IMR-90 (cell line): ENCODE measurements around the gene VRTN. TPM values are rescaled to one million over a fixed set of nuclear protein-coding genes. Genes with fewer than 3 reads are reported as not detected.

Experiments used
- ATAC-seq: fragments of 200-7000 bp; cut with Tn5 transposase; 2 replicates; pipeline ENCODE4 v1.9.1; 2020; ENCODE audit warnings: low read depth, mild to moderate bottlenecking, moderate library complexity
- BruUV-seq: library from RNA; stranded (reverse); fragments of 400-500 nt; replicated peaks from 2 replicates; lab custom pipeline; 2021; lab: Mats Ljungman, UMichigan
- CTCF ChIA-PET: fragments of 300-600 bp; formaldehyde crosslinking; extraction: SDS; loops from one replicate; lab custom pipeline; 2021; ENCODE audit warnings: antibody characterized with exemption; lab: Yijun Ruan, JAX
- POLR2A ChIA-PET: fragments of 300-600 bp; sonication (Branson Sonifier 250); formaldehyde crosslinking; loops from one replicate; lab custom pipeline; 2022; ENCODE audit warnings: antibody characterized with exemption; ENCODE audit not compliant: unreplicated experiment; lab: Charles Lee
- DNase-seq: peaks from one replicate; pipeline ENCODE4 v3.0.0; 2013
- H2AFZ ChIP-seq: replicated peaks from 2 replicates; pipeline ENCODE3; 2013; ENCODE audit warnings: low read length, mild to moderate bottlenecking; ENCODE audit not compliant: poor library complexity
- H2AK5ac ChIP-seq: 2 replicates; pipeline ENCODE4 v1.6.1; 2013; ENCODE audit warnings: low read depth, low read length, inconsistent platforms
- H2AK9ac ChIP-seq: replicated peaks from 2 replicates; pipeline ENCODE3; 2013; ENCODE audit warnings: mild to moderate bottlenecking, low read depth, low read length, moderate library complexity; ENCODE audit not compliant: poor library complexity
- H2BK120ac ChIP-seq: 2 replicates; pipeline ENCODE4 v1.6.1; 2013; ENCODE audit warnings: low read depth, low read length, inconsistent platforms
- H2BK15ac ChIP-seq: 3 replicates; pipeline ENCODE4 v1.6.1; 2013; ENCODE audit warnings: low read depth, low read length, inconsistent platforms
- H2BK20ac ChIP-seq: 2 replicates; pipeline ENCODE4 v1.6.1; 2013; ENCODE audit warnings: low read depth, mild to moderate bottlenecking, inconsistent platforms, low read length, moderate library complexity
- H2BK5ac ChIP-seq: 2 replicates; pipeline ENCODE4 v1.6.1; 2013; ENCODE audit warnings: mild to moderate bottlenecking, low read depth, low read length, inconsistent platforms; ENCODE audit not compliant: poor library complexity, severe bottlenecking
- H3K14ac ChIP-seq: replicated peaks from 2 replicates; pipeline ENCODE4 v1.6.1; 2013; ENCODE audit warnings: low read depth, low read length, inconsistent platforms
- H3K18ac ChIP-seq: 2 replicates; pipeline ENCODE4 v1.6.1; 2013; ENCODE audit warnings: low read depth, low read length, control low read depth
- H3K23ac ChIP-seq: 2 replicates; pipeline ENCODE4 v1.6.1; 2013; ENCODE audit warnings: low read depth, low read length, inconsistent platforms
- H3K27ac ChIP-seq: 2 replicates; pipeline ENCODE4 v1.5.1; 2013; ENCODE audit warnings: mild to moderate bottlenecking, control low read depth, low read length; ENCODE audit not compliant: insufficient read depth
- H3K27me3 ChIP-seq: 2 replicates; pipeline ENCODE4 v1.6.1; 2013; ENCODE audit warnings: low read length; ENCODE audit not compliant: control insufficient read depth, insufficient read depth
- H3K36me3 ChIP-seq: 2 replicates; pipeline ENCODE4 v1.6.1; 2013; ENCODE audit warnings: low read length, mixed read lengths; ENCODE audit not compliant: control insufficient read depth, insufficient read depth
- H3K4ac ChIP-seq: 2 replicates; pipeline ENCODE4 v1.6.1; 2013; ENCODE audit warnings: low read depth, low read length, inconsistent platforms
- H3K4me1 ChIP-seq: 2 replicates; pipeline ENCODE4 v1.6.1; 2013; ENCODE audit warnings: low read length, mixed read lengths; ENCODE audit not compliant: control insufficient read depth, insufficient read depth
- H3K4me2 ChIP-seq: 2 replicates; pipeline ENCODE4 v1.6.1; 2013; ENCODE audit warnings: low read depth, mild to moderate bottlenecking, control low read depth, low read length, moderate library complexity
- H3K4me3 ChIP-seq: 2 replicates; pipeline ENCODE4 v1.5.1; 2013; ENCODE audit warnings: low read depth, mild to moderate bottlenecking, control low read depth, low read length, moderate library complexity; ENCODE audit not compliant: insufficient read depth
- H3K56ac ChIP-seq: 2 replicates; pipeline ENCODE4 v1.6.1; 2013; ENCODE audit warnings: low read length, inconsistent platforms; ENCODE audit not compliant: insufficient read depth; ENCODE audit errors: extremely low read depth
- H3K79me1 ChIP-seq, 2 experiments: 2 replicates each; pipeline ENCODE4 v1.6.1; 2013; ENCODE audit warnings: low read length in 2 of 2, inconsistent platforms in 1 of 2, low read depth in 1 of 2
- H3K9ac ChIP-seq: 2 replicates; pipeline ENCODE4 v1.6.1; 2013; ENCODE audit warnings: low read depth, low read length, control low read depth
- H3K9me1 ChIP-seq: 2 replicates; pipeline ENCODE4 v1.6.1; 2013; ENCODE audit warnings: low read length, inconsistent platforms; ENCODE audit not compliant: insufficient read depth
- H3K9me3 ChIP-seq: 2 replicates; pipeline ENCODE4 v1.6.1; 2013; ENCODE audit warnings: low read length; ENCODE audit not compliant: control insufficient read depth, insufficient read depth
- H4K20me1 ChIP-seq: 2 replicates; pipeline ENCODE4 v1.6.1; 2013; ENCODE audit warnings: low read length, inconsistent platforms; ENCODE audit not compliant: insufficient read depth
- H4K5ac ChIP-seq: 2 replicates; pipeline ENCODE4 v1.6.1; 2013; ENCODE audit warnings: mild to moderate bottlenecking, low read depth, low read length, control low read depth
- H4K8ac ChIP-seq, 2 experiments: 2 replicates each; pipeline ENCODE4 v1.6.1; 2013; ENCODE audit warnings: low read depth in 2 of 2, low read length in 2 of 2, control low read depth in 1 of 2, inconsistent platforms in 1 of 2
- H4K91ac ChIP-seq: 2 replicates; pipeline ENCODE4 v1.6.1; 2013; ENCODE audit warnings: low read depth, low read length, inconsistent platforms; ENCODE audit not compliant: insufficient read depth
- BHLHE40 ChIP-seq: fragments of 150-350 bp; IDR thresholded peaks from 2 replicates; pipeline ENCODE4 v1.6.1; 2016; ENCODE audit warnings: mild to moderate bottlenecking, low read depth, low read length
- CEBPB ChIP-seq: IDR thresholded peaks from 2 replicates; pipeline ENCODE4 v1.6.1; 2012; ENCODE audit warnings: low read depth, low read length, improper control_type of control experiment
- CHD1 ChIP-seq: IDR thresholded peaks from 2 replicates; pipeline ENCODE4 v1.6.1; 2012; ENCODE audit warnings: low read depth, low read length, improper control_type of control experiment
- CTCF ChIP-seq: conservative IDR thresholded peaks from 2 replicates; pipeline ENCODE4 v1.5.1; 2012; ENCODE audit warnings: mild to moderate bottlenecking, low read depth, low read length, improper control_type of control experiment
- ELK1 ChIP-seq: fragments of 150-350 bp; IDR thresholded peaks from 2 replicates; pipeline ENCODE4 v1.6.1; 2016; ENCODE audit warnings: low read depth, mild to moderate bottlenecking, low read length, moderate library complexity, borderline replicate concordance
- FOS ChIP-seq: fragments of 150-350 bp; IDR thresholded peaks from 2 replicates; pipeline ENCODE4 v1.6.1; 2016; ENCODE audit warnings: low read depth, low read length
- MAFK ChIP-seq: IDR thresholded peaks from 2 replicates; pipeline ENCODE4 v1.6.1; 2012; ENCODE audit warnings: low read depth, low read length, improper control_type of control experiment
- MAZ ChIP-seq: IDR thresholded peaks from 2 replicates; pipeline ENCODE4 v1.6.1; 2012; ENCODE audit warnings: low read depth, mild to moderate bottlenecking, low read length, improper control_type of control experiment, moderate library complexity, borderline replicate concordance
- MXI1 ChIP-seq: IDR thresholded peaks from 2 replicates; pipeline ENCODE4 v1.6.1; 2012; ENCODE audit warnings: low read depth, mild to moderate bottlenecking, low read length, moderate library complexity, borderline replicate concordance
- NFE2L2 ChIP-seq: fragments of 150-350 bp; IDR thresholded peaks from 2 replicates; pipeline ENCODE4 v1.6.1; 2016; ENCODE audit warnings: low read depth, mild to moderate bottlenecking, low read length
- POLR2A ChIP-seq: IDR thresholded peaks from 2 replicates; pipeline ENCODE4 v1.6.1; 2012; ENCODE audit warnings: mild to moderate bottlenecking, low read depth, low read length
- RAD21 ChIP-seq: IDR thresholded peaks from 2 replicates; pipeline ENCODE4 v1.6.1; 2012; ENCODE audit warnings: low read length, improper control_type of control experiment
- RCOR1 ChIP-seq: IDR thresholded peaks from 2 replicates; pipeline ENCODE4 v1.6.1; 2012; ENCODE audit warnings: mild to moderate bottlenecking, low read length, improper control_type of control experiment; ENCODE audit not compliant: insufficient replicate concordance
- RFX5 ChIP-seq: IDR thresholded peaks from 2 replicates; pipeline ENCODE4 v1.8.0; 2012; ENCODE audit warnings: low read depth, mild to moderate bottlenecking, low read length, moderate library complexity
- SMC3 ChIP-seq: fragments of 150-350 bp; IDR thresholded peaks from 2 replicates; pipeline ENCODE4 v1.6.1; 2016; ENCODE audit warnings: low read depth, mild to moderate bottlenecking, antibody characterized with exemption, low read length, moderate library complexity
- WGBS, 2 experiments: methylation state at CpG; one replicate each; pipeline versions ENCODE4 v1.1.5 to v1.1.7; 2013; ENCODE audit warnings: missing lambda C conversion rate in 2 of 2; ENCODE audit not compliant: insufficient read length in 1 of 2; ENCODE audit errors: extremely low coverage in 2 of 2; 5-methylcytosine and 5-hydroxymethylcytosine counted together
- dilution Hi-C: fragments of 300-500 bp; cut with HindIII; formaldehyde crosslinking; loops from one replicate; pipeline ENCODE4 v1.14.3; 2018; ENCODE audit warnings: low sequenced_read_pairs; ENCODE audit not compliant: unreplicated experiment
- in situ Hi-C: fragments of 300-500 bp; cut with MboI; formaldehyde crosslinking; loops from 3 replicates; pipeline ENCODE4 v1.14.3; 2019; ENCODE audit warnings: low sequenced_read_pairs, inconsistent platforms, mixed read lengths
- intact Hi-C: fragments of 100-400 bp; cut with micrococcal nuclease; formaldehyde crosslinking; loops from 2 replicates; pipeline ENCODE4 v1.10.0; 2022
- polyA plus RNA-seq, 3 experiments: library from polyadenylated mRNA; depleted of rRNA; stranded (reverse); fragments of >200 nt; gene quantifications; 2 replicates each; pipeline ENCODE4 v1.2.3, GENCODE V29; 2012; ENCODE audit warnings: low replicate concordance in 1 of 3
- total RNA-seq: library from RNA; depleted of rRNA; stranded (reverse); fragments of >200 nt; gene quantifications from 2 replicates; pipeline ENCODE4 v1.2.3, GENCODE V29; 2012
- TF ChIP-seq, protein P1 (sequence below): fragments of 150-350 bp; IDR thresholded peaks from 2 replicates; pipeline ENCODE4 v1.6.1; 2017; ENCODE audit warnings: mild to moderate bottlenecking, antibody characterized with exemption, low read length, low read depth

The VRTN gene
- total and polyA plus RNA-seq, 2 of the 4 experiments (the other 2 are of a cell fraction), result not detected

DNA sequence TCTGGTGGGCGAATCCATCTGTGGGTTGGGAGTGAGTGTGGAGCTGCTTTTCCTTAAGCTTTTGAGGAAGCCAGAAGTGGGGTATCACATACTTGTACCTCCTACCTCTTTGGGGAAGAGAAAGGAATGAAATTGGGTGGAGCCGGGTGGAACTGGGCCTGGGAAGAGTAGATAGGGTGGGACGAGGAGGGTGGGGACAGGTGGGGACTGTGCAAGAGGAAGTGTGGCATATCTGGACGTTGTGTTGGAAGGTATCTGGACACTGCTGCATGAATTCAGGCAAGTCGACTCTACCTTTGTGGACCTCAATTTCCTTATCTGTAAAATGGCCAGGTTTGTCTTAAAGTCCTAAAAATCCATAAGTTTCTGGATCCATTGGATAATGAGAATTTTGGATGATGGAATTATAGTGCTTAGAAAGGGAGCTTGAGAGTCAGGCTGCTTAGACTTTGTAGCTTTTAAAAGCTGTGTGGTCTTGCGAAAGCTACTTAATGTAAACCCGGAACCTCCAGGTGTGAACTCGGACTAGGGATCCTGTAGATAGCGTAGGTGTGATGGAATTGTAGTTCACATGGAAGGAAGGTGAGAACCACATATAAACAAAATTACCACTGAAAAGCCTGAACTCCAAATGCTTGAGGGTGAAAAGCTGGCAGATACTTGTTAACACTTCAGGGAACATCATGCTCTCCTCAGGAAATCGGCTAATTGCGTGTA is 2.1 kb downstream of the VRTN start:
- H2BK20ac ChIP-seq, result no peak overlapping the region
- DNase-seq, result no peak
- intact Hi-C loops, result no loop called here
- no peak overlapping the region for H3K14ac ChIP-seq
- H4K20me1 ChIP-seq, result no peaks in the 10 kb centered on the region
- no peak overlapping the region for H2BK5ac ChIP-seq
- no peak overlapping the region for H4K5ac ChIP-seq
- H3K9ac ChIP-seq, result no peak overlapping the region
- no peak for ATAC-seq
- ChIA-PET POLR2A (no interaction called here), CTCF (interaction anchor here (1.3 kb wide), 1 partner anchor 25 kb away, joined by 3 read pairs; no protein-coding TSS in a partner anchor)
- H3K79me1 ChIP-seq, result no peaks in the 10 kb centered on the region
- no peak overlapping the region for H3K18ac ChIP-seq
- no peak overlapping the region for H2AK5ac ChIP-seq
- in situ Hi-C loops, result no loop called here
- no TSS peak for BruUV-seq
- no peaks in the 10 kb centered on the region for H3K9me1 ChIP-seq
- H3K4me3 ChIP-seq, result no peak overlapping the region
- H2AFZ ChIP-seq, result no peak overlapping the region
- no peak overlapping the region for H2AK9ac ChIP-seq
- 0% methylated on average over 1 of the region's 11 CpGs; no CpG with 5 or more reads in 1 of the 2 experiments for WGBS, 2 experiments
- no peaks in the 10 kb centered on the region for H3K36me3 ChIP-seq
- no peak overlapping the region for H3K23ac ChIP-seq
- H2BK15ac ChIP-seq, result no peak overlapping the region
- no peak overlapping the region for H4K8ac ChIP-seq
- no peaks in the 10 kb centered on the region for H3K4me1 ChIP-seq
- H3K27ac ChIP-seq, result no peak overlapping the region
- H3K27me3 ChIP-seq, result peaks cover 59% of the 10 kb centered on the region
- dilution Hi-C loops, result no loop called here
- H3K4ac ChIP-seq, result no peak overlapping the region
- no peaks in the 10 kb centered on the region for H3K9me3 ChIP-seq
- no peak overlapping the region for H3K56ac ChIP-seq
- no peak overlapping the region for H3K4me2 ChIP-seq
- H2BK120ac ChIP-seq, result no peak overlapping the region
- no peak overlapping the region for H4K91ac ChIP-seq
- TF ChIP-seq BHLHE40 (no peak), RFX5 (no peak), MXI1 (no peak), ELK1 (no peak), CEBPB (no peak), NFE2L2 (no peak), MAZ (no peak), CHD1 (no peak), MAFK (no peak), SMC3 (no peak), RAD21 (no peak), POLR2A (no peak), CTCF (no peak), RCOR1 (no peak), FOS (no peak)
- TF ChIP-seq, protein P1, sequence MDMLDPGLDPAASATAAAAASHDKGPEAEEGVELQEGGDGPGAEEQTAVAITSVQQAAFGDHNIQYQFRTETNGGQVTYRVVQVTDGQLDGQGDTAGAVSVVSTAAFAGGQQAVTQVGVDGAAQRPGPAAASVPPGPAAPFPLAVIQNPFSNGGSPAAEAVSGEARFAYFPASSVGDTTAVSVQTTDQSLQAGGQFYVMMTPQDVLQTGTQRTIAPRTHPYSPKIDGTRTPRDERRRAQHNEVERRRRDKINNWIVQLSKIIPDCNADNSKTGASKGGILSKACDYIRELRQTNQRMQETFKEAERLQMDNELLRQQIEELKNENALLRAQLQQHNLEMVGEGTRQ, result no peak
